H1 (cell line): ENCODE measurements around the gene TRMT13. TPM values are rescaled to one million over a fixed set of nuclear protein-coding genes. Genes with fewer than 3 reads are reported as not detected.

ENCODE experiments used
- CTCF ChIA-PET: fragments of 300-600 bp; sonication (Branson Sonifier 250); formaldehyde crosslinking; loops from one replicate; lab custom pipeline; 2021; ENCODE audit not compliant: partially characterized antibody; lab: Charles Lee
- POLR2A ChIA-PET: fragments of 300-600 bp; sonication (Branson Sonifier 250); formaldehyde crosslinking; loops from one replicate; lab custom pipeline; 2021; ENCODE audit warnings: inconsistent platforms; ENCODE audit not compliant: partially characterized antibody; lab: Charles Lee
- DNase-seq, 2 experiments: peaks; one replicate each; pipeline versions ENCODE4 v3.0.0 to v3.0.0-alpha.2; 2010 to 2022; ENCODE audit warnings: low spot score in 2 of 2, low read depth in 1 of 2, mixed read lengths in 1 of 2
- FAIRE-seq: peaks from 2 replicates; lab custom pipeline; 2011; peaks lifted over from hg19 to GRCh38; lab: Jason Lieb, UNC
- H2AFZ ChIP-seq: 2 replicates; pipeline ENCODE4 v1.8.1; 2012; ENCODE audit warnings: low read length, inconsistent platforms
- H2AK5ac ChIP-seq: 2 replicates; pipeline ENCODE4 v1.6.1; 2013; ENCODE audit warnings: low read depth, low read length
- H2BK120ac ChIP-seq: replicated peaks from 2 replicates; pipeline ENCODE3; 2013; ENCODE audit warnings: low read depth, low read length, inconsistent platforms
- H2BK12ac ChIP-seq: 2 replicates; pipeline ENCODE4 v1.6.1; 2013; ENCODE audit warnings: low read depth, low read length
- H2BK15ac ChIP-seq: 2 replicates; pipeline ENCODE4 v1.6.1; 2013; ENCODE audit warnings: low read length
- H2BK20ac ChIP-seq: 2 replicates; pipeline ENCODE4 v1.6.1; 2013; ENCODE audit warnings: low read length
- H2BK5ac ChIP-seq: 2 replicates; pipeline ENCODE4 v1.6.1; 2013; ENCODE audit warnings: low read depth, low read length
- H3K14ac ChIP-seq: 2 replicates; pipeline ENCODE4 v1.6.1; 2013; ENCODE audit warnings: inconsistent platforms; ENCODE audit not compliant: insufficient read length
- H3K18ac ChIP-seq: 2 replicates; pipeline ENCODE4 v1.6.1; 2013; ENCODE audit warnings: low read length; ENCODE audit errors: extremely low read depth
- H3K23ac ChIP-seq: 2 replicates; pipeline ENCODE4 v1.6.1; 2013; ENCODE audit warnings: inconsistent platforms; ENCODE audit not compliant: insufficient read length
- H3K23me2 ChIP-seq: 2 replicates; pipeline ENCODE4 v1.6.1; 2013; ENCODE audit warnings: low read depth, low read length
- H3K27ac ChIP-seq: 2 replicates; pipeline ENCODE4 v1.6.1; 2011; ENCODE audit warnings: low read depth, low read length, inconsistent platforms
- H3K27me3 ChIP-seq, 4 experiments: replicated peaks in 1 of 4; 1 replicate in 1 of 4; 2 replicates in 3 of 4; pipeline versions ENCODE4 v1.6.1 to v1.8.1; 2011 to 2013; ENCODE audit warnings: low read length in 3 of 4, mild to moderate bottlenecking in 3 of 4, inconsistent platforms in 2 of 4, mixed read lengths in 2 of 4, moderate library complexity in 1 of 4; ENCODE audit not compliant: control insufficient read depth in 3 of 4, insufficient read depth in 3 of 4; ENCODE audit errors: extremely low read depth in 1 of 4
- H3K36me3 ChIP-seq, 4 experiments: 2 replicates each; pipeline versions ENCODE4 v1.6.1 to v1.8.1; 2011 to 2013; ENCODE audit warnings: mild to moderate bottlenecking in 4 of 4, low read length in 3 of 4, moderate library complexity in 2 of 4, control low read depth in 1 of 4, inconsistent platforms in 1 of 4; ENCODE audit not compliant: insufficient read depth in 4 of 4, control insufficient read depth in 2 of 4
- H3K4ac ChIP-seq: replicated peaks from 2 replicates; pipeline ENCODE3; 2013; ENCODE audit warnings: low read length, low read depth, mixed read lengths, inconsistent platforms; ENCODE audit not compliant: insufficient read length
- H3K4me1 ChIP-seq, 4 experiments: replicated peaks in 1 of 4; 1 replicate in 1 of 4; 2 replicates in 3 of 4; pipeline versions ENCODE4 v1.6.1 to v1.8.1; 2011 to 2013; ENCODE audit warnings: low read length in 3 of 4, inconsistent platforms in 2 of 4, mixed read lengths in 1 of 4; ENCODE audit not compliant: insufficient read depth in 4 of 4, control insufficient read depth in 3 of 4
- H3K4me2 ChIP-seq, 2 experiments: 2 replicates each; pipeline versions ENCODE4 v1.6.1 to v1.8.1; 2011 to 2013; ENCODE audit warnings: low read depth in 2 of 2, low read length in 2 of 2, control low read depth in 1 of 2, inconsistent platforms in 1 of 2, mild to moderate bottlenecking in 1 of 2; ENCODE audit not compliant: insufficient read depth in 1 of 2
- H3K4me3 ChIP-seq, 4 experiments: fragments of 200-600, 300-600 bp in 1 of 4; sonication (generic), shearing (Covaris generic), sonication (Bioruptor Twin) in 1 of 4; 2 replicates each; pipeline versions ENCODE4 v1.5.1 to v1.8.1; 2011 to 2016; ENCODE audit warnings: low read length in 4 of 4, low read depth in 3 of 4, control low read depth in 2 of 4, inconsistent platforms in 2 of 4, mild to moderate bottlenecking in 2 of 4, mixed read lengths in 1 of 4, moderate library complexity in 1 of 4; ENCODE audit not compliant: insufficient read depth in 2 of 4; ENCODE audit errors: extremely low read depth in 1 of 4
- H3K56ac ChIP-seq: replicated peaks from 2 replicates; pipeline ENCODE3; 2013; ENCODE audit warnings: low read depth, mild to moderate bottlenecking, mixed read lengths, low read length, inconsistent platforms; ENCODE audit not compliant: insufficient read length
- H3K79me1 ChIP-seq: 2 replicates; pipeline ENCODE4 v1.6.1; 2013; ENCODE audit warnings: low read depth, low read length, control low read depth
- H3K79me2 ChIP-seq, 2 experiments: 2 replicates each; pipeline versions ENCODE4 v1.6.1 to v1.8.1; 2012 to 2013; ENCODE audit warnings: low read length in 2 of 2, mild to moderate bottlenecking in 2 of 2, inconsistent platforms in 1 of 2; ENCODE audit not compliant: insufficient read depth in 2 of 2, control insufficient read depth in 1 of 2
- H3K9ac ChIP-seq, 4 experiments: replicated peaks in 1 of 4; 1 replicate in 1 of 4; 2 replicates in 3 of 4; pipeline versions ENCODE4 v1.6.1 to v1.8.1; 2011 to 2013; ENCODE audit warnings: low read depth in 3 of 4, low read length in 3 of 4, control low read depth in 2 of 4, mild to moderate bottlenecking in 2 of 4, moderate library complexity in 2 of 4, inconsistent platforms in 1 of 4; ENCODE audit errors: extremely low read depth in 1 of 4
- H3K9me3 ChIP-seq, 2 experiments: 2 replicates each; pipeline versions ENCODE4 v1.6.1 to v1.8.1; 2012 to 2013; ENCODE audit warnings: mild to moderate bottlenecking in 2 of 2, moderate library complexity in 2 of 2, control low read depth in 1 of 2, inconsistent platforms in 1 of 2, low read depth in 1 of 2, low read length in 1 of 2, mixed read lengths in 1 of 2; ENCODE audit not compliant: insufficient read depth in 2 of 2
- H4K20me1 ChIP-seq, 2 experiments: replicated peaks in 1 of 2; 2 replicates each; pipeline versions ENCODE3 to v1.8.1; 2011 to 2013; ENCODE audit warnings: inconsistent platforms in 2 of 2, low read length in 2 of 2, mild to moderate bottlenecking in 1 of 2; ENCODE audit not compliant: insufficient read depth in 2 of 2, control insufficient read depth in 1 of 2
- H4K5ac ChIP-seq: 2 replicates; pipeline ENCODE4 v1.6.1; 2013; ENCODE audit warnings: low read length, low read depth, mixed read lengths, inconsistent platforms; ENCODE audit not compliant: insufficient read length
- H4K8ac ChIP-seq: 2 replicates; pipeline ENCODE4 v1.8.0; 2013; ENCODE audit warnings: mild to moderate bottlenecking, moderate library complexity, low read length, inconsistent platforms; ENCODE audit not compliant: insufficient read depth; ENCODE audit errors: extremely low read depth
- H4K91ac ChIP-seq: replicated peaks from 2 replicates; pipeline ENCODE3; 2013; ENCODE audit warnings: low read length, mixed read lengths, inconsistent platforms; ENCODE audit not compliant: insufficient read length
- CHD2 ChIP-seq: IDR thresholded peaks from 2 replicates; pipeline ENCODE4 v1.6.1; 2012; ENCODE audit warnings: low read length, improper control_type of control experiment
- POLR2AphosphoS5 ChIP-seq: IDR thresholded peaks from 2 replicates; pipeline ENCODE4 v1.6.1; 2011; ENCODE audit warnings: low read depth, low read length
- WGBS, 2 experiments: shearing (Covaris generic) in 1 of 2; methylation state at CpG; one replicate each; pipeline versions ENCODE4 v1.1.6 to v1.1.7; 2013 to 2015; ENCODE audit warnings: low lambda C conversion rate in 2 of 2, mixed read lengths in 2 of 2, inconsistent platforms in 1 of 2, low coverage in 1 of 2, missing lambda C conversion rate in 1 of 2; ENCODE audit not compliant: insufficient replicate concordance in 2 of 2, insufficient coverage in 1 of 2, insufficient read length in 1 of 2; ENCODE audit errors: extremely low coverage in 1 of 2, missing lambda C conversion rate in 1 of 2; 5-methylcytosine and 5-hydroxymethylcytosine counted together
- polyA plus RNA-seq, 7 experiments: library from polyadenylated mRNA; depleted of rRNA in 3 of 7; stranded (reverse) in 5 of 7; unstranded in 2 of 7; fragments of >200 nt in 5 of 7; fragments of 200-250 nt in 2 of 7; gene quantifications; 1 replicate in 5 of 7; 2 replicates in 1 of 7; 4 replicates in 1 of 7; pipeline versions ENCODE4 v1.2.1 to v1.2.3, GENCODE V29; 2011 to 2013; ENCODE audit warnings: missing spikeins in 2 of 7, mixed read lengths in 2 of 7
- total RNA-seq: library from RNA; stranded (reverse); fragmentation: NEBNext Ultra II Directional; extraction: Animal tissue kit (Norgen Biotek cat#: 25700); gene quantifications from 2 replicates; pipeline ENCODE4 v1.2.1, GENCODE V29; 2021
- TF ChIP-seq, protein P1 (sequence below): IDR thresholded peaks from 2 replicates; pipeline ENCODE4 v1.6.1; 2012; ENCODE audit warnings: inconsistent platforms

Gene TRMT13
- total and polyA plus RNA-seq, 2 of the 8 experiments (the other 6 are each of a cell fraction or from before 2014, with no cell fraction given) = 3.6 to 14.8 TPM

DNA sequence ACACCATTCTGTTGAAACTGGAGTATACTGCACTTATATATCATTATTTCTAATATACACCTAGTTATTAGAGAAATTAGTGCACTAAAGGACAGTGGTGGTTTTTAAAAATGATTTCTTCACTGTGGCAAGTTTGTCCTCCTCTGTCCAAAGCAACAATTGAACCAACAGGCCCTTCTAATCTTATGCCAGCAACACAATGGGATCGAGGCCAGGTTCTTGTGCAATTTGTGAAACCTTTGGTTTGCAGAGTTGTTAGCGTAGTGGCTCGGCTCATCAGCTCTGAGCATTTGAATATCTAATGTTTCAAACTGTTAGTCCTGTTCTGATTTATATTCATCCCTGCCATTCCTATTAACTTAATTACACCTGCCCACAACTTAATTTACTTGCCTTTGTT is 54.9 kb downstream of the TRMT13 start:
- no peak overlapping the region for H2BK20ac ChIP-seq
- no peak overlapping the region for H3K56ac ChIP-seq
- no peak overlapping the region for H2BK12ac ChIP-seq
- H2BK15ac ChIP-seq = no peak overlapping the region
- CTCF ChIA-PET = interaction anchor here (0.7 kb wide), 1 partner anchor 326 kb away, joined by 4 read pairs; no protein-coding TSS in a partner anchor
- H3K27ac ChIP-seq = no peak overlapping the region
- no peaks in the 10 kb centered on the region for H3K23me2 ChIP-seq
- no peaks in the 10 kb centered on the region for H3K79me1 ChIP-seq
- no peaks in the 10 kb centered on the region for H3K9me3 ChIP-seq
- WGBS, 2 experiments = 96% methylated on average over 3 of the region's 3 CpGs; no CpG with 5 or more reads in 1 of the 2 experiments
- H3K79me2 ChIP-seq = no peaks in the 10 kb centered on the region
- no peak overlapping the region for H2BK120ac ChIP-seq
- no peak overlapping the region for H3K9ac ChIP-seq
- no peak overlapping the region for H3K18ac ChIP-seq
- H3K4me2 ChIP-seq = no peak overlapping the region
- H3K36me3 ChIP-seq = no peaks in the 10 kb centered on the region; a peak in 1 of 8 replicates
- no peak overlapping the region for H2AFZ ChIP-seq
- POLR2A ChIA-PET = interaction anchor here (0.6 to 1.8 kb wide), 3 partner anchors 8 to 166 kb away, joined by 3 to 5 read pairs (median 3); no protein-coding TSS in a partner anchor
- H2BK5ac ChIP-seq = no peak overlapping the region
- H3K4me1 ChIP-seq = no peaks in the 10 kb centered on the region
- H4K5ac ChIP-seq = no peak overlapping the region
- no peak overlapping the region for H3K14ac ChIP-seq
- H4K8ac ChIP-seq = no peak overlapping the region
- DNase-seq = no peak
- no peak overlapping the region for H3K4ac ChIP-seq
- no peak overlapping the region for H2AK5ac ChIP-seq
- H4K20me1 ChIP-seq = no peaks in the 10 kb centered on the region
- H3K27me3 ChIP-seq = no peaks in the 10 kb centered on the region
- no peak overlapping the region for H4K91ac ChIP-seq
- FAIRE-seq = no peak
- H3K4me3 ChIP-seq = no peak overlapping the region
- TF ChIP-seq POLR2AphosphoS5 (no peak), CHD2 (no peak)
- TF ChIP-seq, protein P1, sequence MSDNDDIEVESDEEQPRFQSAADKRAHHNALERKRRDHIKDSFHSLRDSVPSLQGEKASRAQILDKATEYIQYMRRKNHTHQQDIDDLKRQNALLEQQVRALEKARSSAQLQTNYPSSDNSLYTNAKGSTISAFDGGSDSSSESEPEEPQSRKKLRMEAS = no peak
- TF ChIP-seq, all 59 proteins: peak for 0
- H3K23ac ChIP-seq = no peak overlapping the region
